Measurements from ENCODE around the gene DLG2.

The DLG2 gene

DNA sequence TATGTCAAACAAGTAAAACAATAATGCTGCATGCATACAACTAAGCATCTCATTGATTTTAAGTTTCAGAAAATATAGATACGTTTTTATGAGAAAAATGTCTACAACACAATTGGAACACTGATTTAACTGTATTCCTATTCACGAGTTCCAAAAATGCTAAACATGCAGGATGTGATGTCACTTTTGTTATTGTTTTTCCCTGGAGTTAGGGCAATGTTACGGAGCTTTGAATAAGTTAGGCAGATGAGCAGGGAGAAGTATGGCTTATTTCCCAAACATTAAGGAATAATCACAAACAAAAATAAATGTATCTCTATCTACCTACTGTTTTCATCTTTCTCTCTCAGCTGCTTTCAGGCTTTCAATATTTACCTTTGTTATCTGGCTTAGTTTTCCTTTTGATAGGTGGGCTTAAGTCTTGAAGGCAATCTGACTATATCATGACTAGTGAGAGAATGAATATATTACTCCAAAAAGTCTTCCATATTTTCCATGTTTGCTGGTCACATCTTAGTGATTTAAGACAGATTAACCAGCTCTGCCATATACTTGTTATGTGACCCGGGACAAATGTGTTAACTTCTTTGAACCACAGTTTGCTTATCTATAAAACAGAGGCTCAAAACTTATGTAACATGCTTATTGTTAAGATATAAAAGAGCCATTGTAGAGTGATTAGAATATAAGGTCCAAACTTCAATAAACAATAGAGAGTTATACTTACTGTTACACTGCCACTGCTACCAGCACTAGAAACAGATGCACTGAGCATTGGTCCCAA lies 1486.6 kb downstream of the DLG2 start:
- DNase-seq: no peak

DNA sequence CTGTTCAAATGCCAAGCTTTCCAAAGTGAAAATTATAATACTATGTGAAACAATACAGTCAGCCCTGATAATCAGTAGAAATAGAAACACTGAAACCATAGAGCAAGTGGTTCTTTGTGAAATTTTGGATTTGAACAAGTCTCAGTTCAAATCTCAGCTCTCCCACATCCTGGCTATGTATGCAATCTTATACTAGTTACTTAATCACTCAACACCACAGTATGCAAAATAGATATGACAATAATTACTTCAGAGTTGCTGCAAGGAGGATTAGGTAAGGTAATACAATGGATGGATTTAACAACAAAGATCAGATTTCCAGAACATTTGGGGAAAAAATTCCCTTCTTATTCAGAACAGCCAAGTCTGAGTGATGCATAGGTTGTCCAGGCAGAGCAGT lies 1489.2 kb downstream of the DLG2 start:
- DNase-seq: no peak

DNA sequence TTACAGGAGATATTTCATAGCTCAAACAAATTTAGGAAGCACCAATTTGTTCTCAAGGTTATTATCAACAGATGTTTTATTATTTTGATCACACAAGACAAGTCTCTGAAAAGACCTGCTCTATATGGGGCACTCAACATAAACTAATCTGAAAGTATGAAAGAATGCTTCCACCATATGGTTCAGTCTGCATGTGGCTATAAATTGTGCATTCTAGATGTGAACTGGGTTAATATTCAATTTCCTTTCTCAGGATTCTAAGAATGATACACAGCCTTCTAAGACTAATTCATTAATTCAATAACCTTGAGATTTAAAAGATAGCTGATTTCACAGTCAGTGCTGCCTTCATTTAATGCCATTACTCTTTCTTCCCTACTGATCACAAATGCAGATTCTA lies 1489.6 kb downstream of the DLG2 start:
- DNase-seq: no peak

DNA sequence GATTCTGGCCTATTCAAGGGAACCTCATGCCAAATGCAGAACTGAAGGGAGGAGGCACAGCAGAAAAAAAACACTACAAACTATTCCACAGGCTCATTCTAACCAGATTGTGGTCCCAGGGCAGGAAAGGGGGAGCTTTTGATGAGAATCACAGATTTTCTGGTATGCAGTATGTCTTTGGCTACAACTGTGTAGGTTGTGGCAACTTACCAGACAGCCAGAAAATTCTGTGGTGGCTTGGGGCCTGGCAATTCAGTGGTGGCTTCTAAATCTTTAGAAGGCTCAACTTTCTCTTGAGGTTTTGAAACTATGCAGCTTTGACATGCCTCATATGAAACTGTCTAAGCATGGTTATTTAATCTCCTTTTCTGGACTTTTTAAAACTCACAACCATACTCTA lies 1490.2 kb downstream of the DLG2 start:
- DNase-seq: no peak

DNA sequence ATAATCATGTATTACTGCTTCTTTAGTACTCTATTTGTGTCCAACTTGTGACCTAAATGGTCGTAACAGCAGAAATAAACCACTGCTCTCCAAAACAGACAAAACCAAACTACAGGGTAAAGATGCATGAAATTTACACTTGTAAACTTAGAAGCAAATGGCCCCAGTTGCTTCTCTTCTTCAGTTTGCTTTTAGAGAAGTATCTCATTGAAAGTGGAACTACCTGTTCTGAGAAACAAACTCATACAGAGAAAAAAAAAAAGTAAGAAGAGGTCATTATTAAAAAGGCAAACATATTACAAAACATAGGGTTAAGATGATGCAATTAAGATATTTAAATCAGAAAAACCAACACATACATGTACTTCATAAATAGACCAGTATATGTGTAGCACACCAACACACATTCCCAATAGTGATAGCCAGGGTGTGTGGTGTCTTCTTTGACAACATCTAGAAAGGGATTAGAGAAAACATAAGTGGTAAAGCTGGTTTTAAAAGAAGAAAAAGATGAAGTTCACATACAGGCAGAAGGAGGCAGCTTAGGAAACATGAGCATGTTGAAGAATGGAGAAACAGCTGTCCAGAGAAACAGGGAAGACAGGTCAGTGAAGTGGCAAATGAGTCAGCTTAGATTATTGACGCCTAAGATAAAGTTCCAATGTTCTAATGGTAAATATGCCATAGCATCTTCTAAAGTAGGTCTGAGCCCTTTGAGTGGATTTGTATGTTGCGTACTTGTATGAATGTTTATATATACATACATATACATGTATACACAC lies 1496.3 kb downstream of the DLG2 start:
- DNase-seq: no peak

DNA sequence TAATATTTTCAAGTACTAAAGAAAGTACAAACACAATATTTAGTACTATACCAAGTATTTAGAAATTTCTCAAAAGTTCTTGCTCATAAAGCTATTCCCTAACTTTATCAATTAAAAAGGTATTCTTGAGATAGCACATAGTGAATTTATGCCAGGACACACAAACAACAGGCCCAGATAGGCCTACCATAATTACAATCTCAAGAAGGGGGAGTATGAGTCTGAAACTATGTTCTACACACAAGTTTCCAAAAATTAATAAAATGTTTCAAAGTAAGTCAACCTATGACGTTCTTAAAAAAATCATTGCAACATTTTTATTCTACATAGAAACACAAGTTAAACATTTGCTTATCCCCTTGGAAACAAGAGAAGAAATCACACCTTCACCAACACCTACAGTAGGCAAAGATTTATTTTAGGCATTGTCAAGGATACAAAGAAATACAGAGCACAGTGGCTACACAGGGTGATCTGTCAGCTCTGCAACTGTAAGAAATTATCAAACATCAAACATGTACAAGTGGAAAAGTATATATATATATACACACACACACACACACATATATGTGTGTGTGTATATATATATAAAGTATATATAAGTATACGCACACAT lies 1497.1 kb downstream of the DLG2 start:
- no peak for DNase-seq

DNA sequence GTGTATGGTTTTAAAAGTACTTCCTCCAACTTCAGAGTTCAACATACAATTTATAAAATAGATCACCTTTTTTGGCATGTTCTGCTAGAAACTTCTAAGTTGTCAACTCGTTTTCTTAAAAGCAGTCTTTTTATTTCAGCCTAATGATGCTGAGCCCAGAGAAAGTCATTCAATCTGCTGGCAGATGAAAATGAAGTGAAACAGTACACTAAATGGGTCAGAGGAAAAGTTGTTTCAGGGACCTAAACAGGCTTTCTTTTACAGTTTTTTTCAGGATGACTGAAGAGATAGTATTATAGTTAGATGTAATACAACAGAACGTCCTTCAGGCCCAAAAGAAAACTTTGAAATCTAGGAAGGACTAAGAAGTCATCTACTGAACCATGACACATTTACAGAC lies 1498.3 kb downstream of the DLG2 start:
- no peak for DNase-seq

DNA sequence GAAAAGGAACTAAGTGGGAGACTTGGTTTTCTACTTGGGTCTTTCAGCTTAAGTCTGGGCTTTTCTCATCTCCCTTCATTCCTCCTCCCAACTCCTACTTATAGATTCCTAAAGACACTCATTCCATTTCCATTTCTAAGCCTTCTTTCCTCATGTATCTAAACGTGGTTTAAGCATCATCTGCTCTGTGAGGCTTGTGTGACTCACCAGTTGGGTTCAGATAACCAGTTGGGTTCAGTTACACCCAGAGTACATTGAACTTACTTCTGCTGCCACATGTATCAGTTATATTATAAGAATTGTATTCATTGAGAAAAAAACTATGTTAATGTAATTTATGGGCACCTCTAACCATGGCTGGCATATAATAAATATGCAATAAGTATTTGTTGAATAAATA lies 1509.8 kb downstream of the DLG2 start:
- no peak for DNase-seq

DNA sequence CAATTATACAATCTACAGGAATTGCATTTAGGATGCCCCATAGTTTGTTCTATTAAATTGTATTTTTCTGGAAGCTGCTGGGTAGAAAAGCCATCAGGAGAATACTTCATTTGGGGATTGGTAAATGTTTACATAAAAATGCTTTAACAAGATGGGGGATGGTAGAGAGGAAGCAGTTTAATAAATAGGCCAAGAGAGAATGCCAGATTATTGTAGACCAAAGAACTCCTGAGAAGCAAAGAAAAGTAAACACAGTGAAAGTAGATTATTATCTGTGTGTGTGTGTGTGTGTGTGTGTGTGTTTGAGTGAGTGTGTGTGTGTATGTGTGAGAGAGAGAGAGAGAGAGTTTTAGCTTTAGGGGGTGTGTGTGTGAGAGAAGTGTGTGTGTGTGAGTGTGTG lies 1520.6 kb downstream of the DLG2 start:
- DNase-seq: no peak

DNA sequence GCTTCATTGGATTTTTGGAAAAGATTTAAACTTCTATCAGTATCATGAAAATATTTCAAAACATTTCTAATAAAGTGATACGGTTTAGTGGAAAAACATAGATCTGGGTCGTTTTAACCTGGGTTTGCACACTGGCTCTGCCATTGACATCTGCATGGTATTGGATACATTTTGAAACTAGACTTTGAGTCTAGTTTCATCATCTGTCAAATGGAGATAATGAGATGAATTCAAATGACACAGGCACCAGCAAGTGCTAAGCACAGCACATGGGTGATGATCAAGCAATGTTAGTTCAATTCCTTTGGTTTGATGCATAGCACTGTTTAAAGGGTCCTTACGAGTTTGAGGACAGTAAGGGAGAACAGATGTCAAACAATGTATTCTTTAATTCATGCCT lies 1522.0 kb downstream of the DLG2 start:
- DNase-seq: no peak

DNA sequence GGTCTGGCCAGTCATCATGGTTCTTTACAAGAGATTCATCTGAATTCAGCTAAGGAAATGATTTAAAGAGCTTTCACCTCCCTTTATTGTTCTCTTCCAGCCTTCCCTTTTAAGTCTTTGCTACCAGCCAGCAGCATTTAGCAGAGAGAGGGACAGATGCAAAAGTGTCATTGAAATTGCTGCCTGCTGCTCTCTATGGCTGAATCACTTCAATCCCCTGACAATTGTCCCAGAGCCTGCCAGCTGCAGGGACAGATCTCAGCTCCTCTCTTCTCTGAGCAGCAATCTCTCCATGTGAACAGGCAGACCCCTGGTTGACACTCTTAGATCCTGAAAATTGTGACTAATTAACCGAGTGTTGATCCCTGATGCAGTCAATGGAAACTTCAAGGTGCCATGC lies 1524.0 kb downstream of the DLG2 start:
- DNase-seq: no peak

DNA sequence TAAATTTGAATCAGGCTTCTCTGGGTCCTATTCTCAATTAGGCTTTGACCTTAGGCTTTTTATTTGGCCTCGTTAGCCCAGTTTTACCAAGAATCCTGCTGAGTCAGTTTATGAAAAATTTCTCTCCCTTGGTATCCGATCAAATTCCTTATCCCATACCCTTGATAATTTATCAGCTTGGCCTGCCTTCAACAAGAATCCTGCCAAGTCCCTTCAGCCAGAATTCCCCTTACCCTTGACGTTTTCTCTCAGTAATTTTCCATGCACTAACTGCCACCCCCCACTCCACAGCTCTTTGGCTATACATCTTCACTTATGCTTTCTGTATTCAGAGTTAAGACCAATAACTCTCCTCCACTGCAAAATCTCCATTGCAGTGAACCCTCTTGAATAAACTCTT lies 1530.0 kb downstream of the DLG2 start:
- DNase-seq: no peak

DNA sequence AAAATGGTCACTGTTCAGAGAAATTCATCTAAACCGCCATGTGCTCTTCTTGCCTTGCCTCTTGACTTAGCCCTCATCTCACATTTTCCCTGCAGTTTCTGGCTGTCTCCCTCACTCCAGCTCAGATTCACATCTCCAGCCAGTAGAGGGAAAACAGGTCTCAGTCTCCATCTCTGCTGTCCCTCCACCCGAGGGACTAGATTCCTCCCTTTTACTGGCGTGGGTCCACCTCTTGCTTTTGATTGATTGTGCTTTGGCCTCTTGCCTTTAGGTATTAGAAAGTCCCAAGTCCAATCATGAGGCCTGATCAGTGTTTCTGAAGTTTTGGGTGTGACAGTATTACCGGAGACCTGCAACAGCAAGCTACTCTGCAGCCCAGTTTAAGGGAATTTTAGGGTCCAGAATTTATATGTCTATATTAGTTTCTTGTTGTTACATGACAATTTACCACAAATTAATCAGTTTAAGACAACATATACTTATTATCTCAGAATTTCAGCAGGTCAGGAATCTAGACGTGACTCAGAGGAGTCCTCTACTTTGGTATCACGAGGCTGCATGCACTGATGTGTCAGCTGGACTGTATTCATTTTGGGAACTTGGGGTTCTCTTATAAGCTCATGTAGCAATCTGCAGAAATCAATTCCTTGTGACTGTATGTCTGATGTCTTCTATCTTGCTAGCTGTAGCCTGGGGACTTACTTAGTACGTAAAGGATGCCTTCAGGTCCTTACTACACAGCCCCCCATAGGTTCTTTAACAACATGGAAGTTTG lies 1535.7 kb downstream of the DLG2 start:
- no peak for DNase-seq

DNA sequence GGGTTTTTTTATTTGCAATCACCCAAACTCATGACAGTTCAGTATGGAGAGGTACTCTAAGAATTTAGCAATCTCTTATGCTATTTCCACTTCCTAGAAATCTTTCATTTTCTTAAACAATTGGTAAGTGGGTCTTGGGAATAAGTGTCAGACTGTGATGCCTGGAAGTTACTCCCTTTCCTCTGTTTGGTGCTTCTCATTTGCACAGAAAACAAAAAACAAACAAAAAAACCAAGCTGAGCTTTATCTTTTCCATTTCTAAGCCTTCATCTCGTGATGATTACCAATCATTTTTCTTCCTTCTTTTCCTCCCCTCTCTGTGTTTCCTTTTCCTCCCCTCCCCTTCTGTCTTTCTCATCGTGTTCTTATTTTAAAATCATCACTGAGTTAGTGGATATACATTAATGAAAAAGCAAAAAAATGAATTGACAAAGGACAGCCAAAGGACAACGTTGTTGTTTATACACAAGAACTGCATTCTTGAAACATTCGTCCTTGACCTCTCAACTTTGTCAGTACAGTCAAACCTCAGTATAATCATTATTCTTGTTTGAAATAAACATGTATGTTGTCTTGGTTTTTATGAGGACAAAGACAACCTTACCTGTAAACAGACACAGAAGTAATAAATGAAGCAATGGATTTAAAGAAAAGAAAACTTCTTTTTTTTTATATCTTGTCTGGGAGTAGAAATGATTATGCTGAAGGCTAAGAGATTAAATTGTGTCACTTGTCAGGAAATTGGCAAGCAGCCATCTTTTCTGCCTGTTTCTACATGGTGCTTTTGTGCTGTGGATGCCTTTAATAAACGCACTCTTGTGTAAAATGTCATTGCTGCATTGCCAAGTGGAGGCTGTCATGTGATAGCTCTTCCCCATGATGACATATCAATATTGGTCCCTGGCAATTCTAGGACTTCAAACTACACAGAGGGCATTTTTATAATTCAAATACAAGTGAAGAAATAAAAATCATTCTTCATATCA lies 1537.8 kb downstream of the DLG2 start:
- DNase-seq: peak in 1 of 2 experiments; percentile 3

DNA sequence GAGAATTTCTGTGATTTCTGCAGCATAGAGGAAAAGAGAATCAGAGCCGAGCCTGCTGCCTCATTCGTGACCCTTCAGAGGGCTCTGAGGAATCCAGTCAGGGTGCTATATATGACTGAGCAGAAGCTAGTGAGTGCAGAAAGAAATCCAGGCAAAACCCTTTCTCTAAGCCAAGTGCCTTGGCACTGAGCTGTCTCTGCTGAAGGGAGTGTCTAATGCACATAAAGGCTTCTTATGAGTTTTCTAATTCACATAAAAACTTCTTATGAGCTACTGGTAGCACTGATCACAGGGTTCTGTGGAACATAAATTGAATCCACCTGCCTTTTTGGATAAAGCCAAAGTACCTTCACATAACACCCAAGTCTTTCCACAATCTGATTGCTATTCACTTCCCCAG lies 1555.3 kb downstream of the DLG2 start:
- DNase-seq: no peak

DNA sequence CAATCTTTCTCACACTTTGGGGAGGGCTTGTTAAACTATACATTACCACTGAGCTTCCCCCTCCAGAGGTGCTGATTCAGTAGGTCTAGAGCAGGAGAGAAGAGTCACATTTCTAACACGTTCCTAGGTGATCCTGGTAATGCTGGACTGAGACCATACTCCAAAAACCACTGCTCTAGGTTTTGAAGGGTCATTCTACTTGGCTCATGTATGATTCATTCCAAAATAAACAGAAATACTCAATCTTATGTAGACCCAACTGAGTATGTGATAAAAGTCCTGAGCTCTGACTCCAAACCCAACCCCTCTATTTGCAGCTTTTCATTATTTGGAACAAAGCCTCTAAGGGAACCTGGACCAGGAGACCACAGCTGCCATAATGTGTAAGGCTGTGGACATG lies 1558.1 kb downstream of the DLG2 start:
- no peak for DNase-seq

DNA sequence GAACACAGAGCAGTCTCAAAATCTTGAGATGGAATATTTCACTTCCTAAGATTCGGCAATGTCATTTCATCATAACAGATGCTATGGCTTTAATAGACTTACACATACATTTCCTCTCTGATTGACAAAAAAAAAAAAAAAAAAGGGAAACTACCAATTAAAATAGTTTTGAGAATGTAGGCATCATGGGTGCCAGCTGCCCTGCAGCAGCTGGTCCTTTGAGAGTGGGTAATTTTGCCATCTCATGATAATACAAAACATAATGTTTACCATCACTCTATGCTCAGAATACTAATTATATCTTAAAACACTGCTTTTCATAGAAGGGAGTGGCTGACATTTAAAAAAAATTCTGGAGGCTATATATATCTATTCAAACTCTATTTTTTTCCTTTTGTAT lies 1565.4 kb downstream of the DLG2 start:
- no peak for DNase-seq

DNA sequence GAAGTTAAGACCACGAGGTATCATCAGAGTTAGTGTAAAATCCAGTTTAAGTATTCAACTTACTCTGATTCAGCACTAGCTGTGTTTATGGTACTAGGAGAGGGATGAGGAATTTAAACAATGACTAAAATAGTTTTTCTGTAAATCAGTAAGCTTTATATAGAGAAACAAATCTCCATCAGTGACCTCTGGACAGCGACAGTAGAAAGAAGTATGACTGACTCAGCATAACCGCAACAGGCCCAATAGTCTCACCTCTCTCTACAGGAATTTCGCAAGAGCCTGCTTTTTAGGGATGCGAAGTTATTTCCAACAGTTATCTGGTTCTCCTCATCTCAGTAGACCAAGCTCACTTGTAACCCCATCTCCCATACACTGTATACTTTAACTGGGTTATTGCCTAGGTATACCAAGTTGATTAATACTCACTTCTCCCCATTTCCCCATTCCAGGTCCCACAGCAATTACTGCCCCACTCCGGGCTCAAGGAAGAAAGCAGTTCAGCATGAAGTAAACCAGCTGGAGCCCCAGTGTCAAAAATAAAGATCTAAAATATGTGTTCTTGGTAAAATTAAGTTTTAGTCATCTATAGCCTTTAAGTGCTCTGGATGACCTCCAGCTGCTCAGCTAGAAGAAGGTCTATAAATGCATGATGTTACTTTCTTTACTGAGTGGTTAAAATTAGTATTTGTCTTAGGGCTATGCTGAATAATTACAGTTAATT lies 1570.3 kb downstream of the DLG2 start:
- DNase-seq: no peak

DNA sequence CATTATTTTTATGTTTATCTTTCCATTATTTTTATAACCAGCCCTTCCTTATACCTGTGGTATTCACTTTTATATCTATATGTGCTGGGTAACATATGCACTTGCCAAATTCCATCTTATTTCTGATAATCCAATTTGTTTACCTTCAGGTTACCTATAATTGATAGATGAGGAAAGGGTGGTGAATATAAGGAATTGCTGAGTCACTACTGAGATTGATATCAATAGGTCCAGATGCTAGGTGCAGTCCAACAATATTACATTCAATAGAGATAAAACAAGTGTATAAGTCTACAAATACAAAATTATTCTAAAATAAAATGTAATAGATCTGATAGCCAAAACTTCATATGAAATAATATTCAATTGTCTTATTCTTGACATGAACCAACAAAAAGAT lies 1582.0 kb downstream of the DLG2 start:
- DNase-seq: no peak

DNA sequence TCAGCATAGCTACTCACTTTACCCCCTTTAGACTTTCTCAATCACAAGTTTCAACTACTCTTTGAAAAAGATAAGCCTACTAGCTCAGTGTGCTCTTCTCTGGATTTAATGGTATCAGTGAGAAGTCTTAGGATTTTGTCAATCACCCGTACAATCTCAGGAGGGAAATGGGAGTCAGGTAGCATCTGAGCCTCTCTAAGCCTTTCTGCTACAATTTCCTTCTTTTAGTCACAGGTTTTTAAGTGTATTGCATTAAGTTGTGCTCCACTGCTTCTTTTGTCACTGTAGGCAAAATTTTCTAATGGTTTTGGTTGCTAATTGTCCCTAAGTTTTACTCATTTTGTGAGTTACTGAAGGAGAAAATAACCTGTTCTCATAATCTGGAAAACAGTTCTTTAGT lies 1582.4 kb downstream of the DLG2 start:
- no peak for DNase-seq

DNA sequence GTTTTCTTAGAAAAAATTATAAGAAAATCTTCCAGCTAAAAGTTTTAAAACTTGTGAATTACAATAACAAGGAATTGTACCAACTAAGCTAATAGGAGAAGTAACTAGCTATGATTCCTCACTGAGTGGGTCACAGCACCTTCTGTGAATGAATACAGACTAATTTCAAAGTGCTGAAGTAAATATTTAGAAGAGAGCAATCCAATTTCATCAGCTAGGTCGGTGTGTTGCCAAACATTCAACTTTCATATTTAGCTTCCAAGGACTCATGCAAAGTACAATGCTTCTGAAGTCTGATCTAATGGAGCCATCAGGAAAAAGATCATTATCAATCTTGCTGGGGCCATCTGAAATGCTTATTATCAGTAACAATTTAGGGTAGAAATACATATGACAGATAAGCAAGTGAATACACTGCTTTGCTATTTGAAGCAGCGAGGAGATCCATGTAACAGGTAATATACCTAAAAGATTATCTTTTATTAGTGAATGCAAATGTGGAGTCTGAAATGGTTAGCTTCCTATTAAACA lies 1590.4 kb downstream of the DLG2 start:
- DNase-seq: no peak

All from cerebellar nuclear complex (tissue), 1 donor.